ENCODE data around the gene DUOX2. TPM values are rescaled to one million over a fixed set of nuclear protein-coding genes. Genes with fewer than 3 reads are reported as not detected.
"Not testable (repeated sequence)": the region's sequence is repeated elsewhere in the genome, so short reads cannot be mapped to it uniquely, and the experiment has no call there.

Gene DUOX2
- total and polyA plus RNA-seq, 2 of the 13 experiments (the other 11 are each of a cell fraction or from before 2014, with no cell fraction given): 0.08 TPM; not detected in 1

- no peak for TF ChIP-seq ARHGAP35 (CRISPR knock-in tag; IDR thresholded peaks at IDR 0.05; ENCODE audit: borderline replicate concordance)
- TF ChIP-seq ZBTB7A (CRISPR knock-in tag; IDR thresholded peaks at IDR 0.05): no peak
- TF ChIP-seq MEF2D (CRISPR knock-in tag; IDR thresholded peaks at IDR 0.05): no peak
- TF ChIP-seq ZNF790 (CRISPR knock-in tag; IDR thresholded peaks at IDR 0.05; ENCODE audit: borderline replicate concordance): no peak
- peak; percentile 25; the same call in 1 of the 2 replicates for TF ChIP-seq SMC3 (IDR thresholded peaks at IDR 0.05; ENCODE audit: low read length)
- TF ChIP-seq ARID3A (IDR thresholded peaks at IDR 0.05; ENCODE audit: low read depth, low read length): no peak
- TF ChIP-seq ZNF180 (CRISPR knock-in tag; IDR thresholded peaks at IDR 0.05; ENCODE audit: borderline replicate concordance, low read depth): no peak
- 0 out of 2 replicates have a peak, but pooled peaks have one; percentile 14 for TF ChIP-seq RAD21 (CRISPR knock-in tag; IDR thresholded peaks at IDR 0.05)
- no peak for TF ChIP-seq PRDM10 (CRISPR knock-in tag; IDR thresholded peaks at IDR 0.05; ENCODE audit: low read depth)
- no peak for TF ChIP-seq RARA (CRISPR knock-in tag; IDR thresholded peaks at IDR 0.05)
- no peak for TF ChIP-seq ZNF749 (CRISPR knock-in tag; IDR thresholded peaks at IDR 0.05; ENCODE audit: borderline replicate concordance)
These were observed 22.4 kb upstream of the DUOX2 start (continued) for GRCh38 chr15:45136378-45136764.

- H3K79me2 ChIP-seq (ENCODE audit: insufficient read depth, low read length); H3K4me3 ChIP-seq (replicated peaks in 1 of 3; ENCODE audit: insufficient read depth in 1 of 3, low read depth in 2 of 3, low read length in 3 of 3); BruUV-seq (replicated peaks); DNase-seq (ENCODE audit: low spot score); intact Hi-C loops (cut with micrococcal nuclease; ENCODE audit: unreplicated experiment); H3K4me2 ChIP-seq (ENCODE audit: low read depth, low read length); ATAC-seq; H2AFZ ChIP-seq (ENCODE audit: low read length); POLR2A ChIA-PET; H3K36me3 ChIP-seq (replicated peaks in 1 of 2; ENCODE audit: control insufficient read depth in 1 of 2, insufficient read depth in 2 of 2, low read length in 2 of 2); H3K27ac ChIP-seq (ENCODE audit: extremely low read length, insufficient read depth, low read length); FAIRE-seq; in situ Hi-C loops (cut with HindIII; ENCODE audit: extremely low pct_ligation_motif_present, low pct_unique_long_range_greater_than_20kb); H3K9ac ChIP-seq (ENCODE audit: insufficient read depth, low read depth, low read length); H3K9me3 ChIP-seq (ENCODE audit: low read length); H4K20me1 ChIP-seq (ENCODE audit: insufficient read depth, low read length): not testable (repeated sequence)
- H3K4me1 ChIP-seq (ENCODE audit: insufficient read depth, low read length): peaks cover 18% of the 10 kb centered on the region
- CTCF ChIA-PET (ENCODE audit: low intra/inter-chr PET ratio, low total read pairs): interaction anchor here (1.6 to 1.8 kb wide), 2 partner anchors 10 to 17 kb away, joined by 5 to 7 read pairs; no protein-coding TSS in a partner anchor
- WGBS (ENCODE audit: low lambda C conversion rate): 50% methylated on average over 5 of the region's 37 CpGs
- peaks cover 4 to 18% of the 10 kb centered on the region in 2 experiments; a peak in 4 of 5 replicates for H3K27me3 ChIP-seq (ENCODE audit: control insufficient read depth in 1 of 2, insufficient read depth in 2 of 2, low read length in 2 of 2)
These were observed 21.9 kb upstream of the DUOX2 start for GRCh38 chr15:45135705-45136377.
